ENCODE measurements around the gene HOXC11. TPM values are rescaled to one million over a fixed set of nuclear protein-coding genes. Genes with fewer than 3 reads are reported as not detected.

The HOXC11 gene
- total RNA-seq, 1 donor from 2014 or later: not detected

DNA sequence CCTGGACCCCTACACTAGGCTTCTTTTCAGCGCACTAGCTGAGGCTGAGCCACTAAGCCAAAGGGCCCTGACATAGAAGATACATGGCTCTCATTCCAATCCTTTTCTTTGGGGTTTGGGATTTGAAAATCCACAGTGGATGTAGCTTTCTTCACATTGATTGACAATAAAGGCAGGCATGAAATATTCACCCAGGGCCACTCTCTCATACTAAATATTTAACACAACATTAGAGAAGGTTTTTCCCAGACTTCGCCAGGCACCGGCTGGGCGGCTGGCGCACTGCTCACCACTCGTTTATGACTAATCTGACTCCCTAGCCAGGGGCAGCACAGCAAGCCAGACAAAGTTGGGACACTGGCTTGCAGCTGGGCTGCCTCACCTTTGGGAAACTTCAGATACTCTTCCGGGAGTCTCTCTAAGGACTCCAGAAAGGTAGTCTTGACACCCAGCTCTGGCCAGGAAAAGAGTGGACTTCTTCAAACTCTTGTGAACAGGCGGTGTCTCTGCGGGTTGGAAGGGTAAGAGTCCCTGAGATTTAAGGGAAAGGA, 699 bp upstream of the HOXC11 start:
- DNase-seq (ENCODE audit: low spot score): no peak

DNA sequence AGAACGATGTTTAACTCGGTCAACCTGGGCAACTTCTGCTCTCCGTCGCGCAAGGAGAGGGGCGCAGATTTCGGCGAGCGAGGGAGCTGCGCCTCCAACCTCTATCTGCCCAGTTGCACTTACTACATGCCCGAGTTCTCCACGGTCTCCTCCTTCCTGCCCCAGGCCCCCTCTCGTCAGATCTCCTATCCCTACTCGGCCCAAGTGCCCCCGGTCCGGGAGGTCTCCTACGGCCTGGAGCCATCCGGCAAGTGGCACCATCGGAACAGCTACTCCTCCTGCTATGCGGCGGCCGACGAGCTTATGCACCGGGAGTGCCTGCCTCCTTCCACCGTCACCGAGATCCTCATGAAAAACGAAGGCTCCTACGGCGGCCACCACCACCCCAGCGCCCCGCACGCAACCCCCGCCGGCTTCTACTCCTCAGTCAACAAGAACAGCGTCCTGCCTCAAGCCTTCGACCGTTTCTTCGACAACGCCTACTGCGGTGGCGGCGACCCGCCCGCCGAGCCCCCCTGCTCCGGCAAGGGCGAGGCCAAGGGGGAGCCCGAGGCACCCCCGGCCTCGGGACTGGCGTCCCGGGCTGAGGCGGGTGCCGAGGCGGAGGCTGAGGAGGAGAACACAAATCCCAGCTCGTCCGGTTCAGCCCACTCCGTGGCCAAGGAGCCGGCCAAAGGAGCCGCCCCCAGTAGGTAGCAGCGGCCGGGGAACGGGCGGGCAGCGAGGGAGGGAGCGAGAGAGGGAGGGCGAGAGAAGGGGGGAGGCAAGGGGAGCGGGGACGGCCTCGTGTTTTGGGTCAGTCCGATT, 513 bp downstream of the HOXC11 start:
- DNase-seq (ENCODE audit: low spot score): no peak

DNA sequence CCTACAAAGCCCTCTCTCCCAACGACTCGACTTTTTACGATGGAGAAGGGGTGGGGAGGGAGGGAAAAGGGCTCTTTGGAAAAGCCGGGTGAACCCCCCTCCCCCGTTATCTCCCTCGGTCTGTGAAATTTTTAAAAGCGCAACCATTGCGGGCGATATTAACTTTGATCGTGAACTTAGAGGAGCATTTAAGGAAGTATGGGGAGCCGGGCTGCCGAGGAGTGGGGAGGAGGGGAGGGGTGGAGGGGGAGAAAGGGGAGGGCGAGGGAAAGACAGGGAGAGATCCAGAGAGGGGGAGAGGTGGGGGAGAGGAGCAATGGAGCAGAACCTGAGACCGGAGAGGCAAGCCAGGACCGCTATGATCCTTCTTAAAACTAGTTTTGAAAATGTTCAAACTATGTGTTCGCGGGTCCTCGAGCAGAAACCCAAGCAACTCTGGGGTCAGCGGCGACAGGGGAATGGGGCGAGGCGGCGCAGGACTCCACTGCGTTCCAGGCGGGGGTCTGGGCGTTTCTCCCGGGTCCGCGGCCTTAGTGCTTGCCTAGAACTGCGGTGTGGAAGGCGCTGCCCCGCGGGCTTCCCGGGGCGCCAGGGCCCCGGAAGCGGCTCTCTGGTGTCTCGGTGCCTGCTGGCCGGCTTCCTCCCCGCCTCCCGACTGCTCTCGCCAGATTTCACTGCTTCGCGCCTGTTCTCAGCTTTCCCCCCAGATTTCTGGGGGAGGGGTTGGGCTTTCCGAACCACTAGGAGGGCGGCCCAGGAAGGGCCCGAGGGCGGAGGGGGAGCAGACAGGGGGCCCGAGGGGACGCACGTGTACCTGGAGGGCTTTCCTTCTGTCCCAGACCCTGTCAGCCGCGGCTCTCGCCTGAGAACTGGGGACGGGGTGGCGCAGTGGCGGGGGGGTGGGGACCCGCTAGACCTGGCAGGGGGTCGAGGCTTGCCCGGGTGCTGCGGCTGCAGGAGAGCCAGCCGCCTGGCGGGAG, 1.4 kb downstream of the HOXC11 start, which contains the start of gene HOTAIR:
TSS of gene HOTAIR (minus strand) at position 871 of the 980 bp plus-strand sequence.
- no peak for DNase-seq (ENCODE audit: low spot score)

DNA sequence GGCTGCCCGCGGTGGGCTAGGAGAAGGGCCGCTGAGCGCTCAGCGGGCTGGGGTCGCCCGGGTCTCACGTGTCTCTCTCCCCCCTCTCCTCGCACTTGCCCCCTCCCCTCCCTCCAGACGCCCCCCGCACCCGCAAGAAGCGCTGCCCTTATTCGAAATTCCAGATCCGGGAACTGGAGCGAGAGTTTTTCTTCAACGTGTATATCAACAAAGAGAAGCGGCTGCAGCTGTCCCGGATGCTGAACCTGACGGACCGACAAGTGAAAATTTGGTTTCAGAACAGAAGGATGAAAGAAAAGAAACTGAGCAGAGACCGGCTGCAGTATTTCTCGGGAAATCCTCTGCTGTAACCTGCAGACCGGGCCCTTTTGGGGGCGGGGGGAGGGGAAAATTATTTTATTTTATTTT, 2.1 kb downstream of the HOXC11 start:
- DNase-seq (ENCODE audit: low spot score): no peak

DNA sequence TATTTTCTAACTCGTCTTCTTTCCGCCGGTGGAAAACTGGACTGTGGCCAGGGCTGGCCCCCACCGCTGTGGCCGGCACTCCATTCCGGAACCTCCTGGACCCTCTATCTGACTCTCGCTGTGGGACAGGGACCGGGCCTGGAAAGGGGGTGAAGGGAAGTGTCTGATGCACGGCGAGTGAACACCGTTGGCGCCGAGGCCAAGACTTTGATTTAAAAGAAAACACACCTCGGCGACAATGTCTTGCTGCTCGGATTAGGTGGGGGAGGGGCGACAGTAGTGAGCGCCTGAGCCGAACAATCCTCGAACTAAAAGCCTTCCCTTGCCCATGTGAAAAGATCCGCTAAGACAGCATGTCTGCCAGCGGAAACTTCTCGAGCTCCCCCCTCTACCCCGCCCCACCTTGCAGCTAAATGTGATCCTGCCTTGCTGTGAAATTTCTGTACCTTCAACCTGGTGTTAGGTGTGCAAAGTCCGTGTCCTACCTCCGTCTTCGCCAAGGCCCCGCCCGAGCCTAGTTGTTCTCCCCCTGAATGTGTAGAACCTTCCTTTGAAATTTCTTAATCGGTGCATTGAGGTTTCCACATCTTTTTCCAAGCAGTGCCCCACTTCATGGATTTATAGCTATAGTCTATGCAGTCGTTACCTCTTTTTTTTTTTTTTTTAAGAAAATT, 2.7 kb downstream of the HOXC11 start:
- DNase-seq (ENCODE audit: low spot score): no peak

DNA sequence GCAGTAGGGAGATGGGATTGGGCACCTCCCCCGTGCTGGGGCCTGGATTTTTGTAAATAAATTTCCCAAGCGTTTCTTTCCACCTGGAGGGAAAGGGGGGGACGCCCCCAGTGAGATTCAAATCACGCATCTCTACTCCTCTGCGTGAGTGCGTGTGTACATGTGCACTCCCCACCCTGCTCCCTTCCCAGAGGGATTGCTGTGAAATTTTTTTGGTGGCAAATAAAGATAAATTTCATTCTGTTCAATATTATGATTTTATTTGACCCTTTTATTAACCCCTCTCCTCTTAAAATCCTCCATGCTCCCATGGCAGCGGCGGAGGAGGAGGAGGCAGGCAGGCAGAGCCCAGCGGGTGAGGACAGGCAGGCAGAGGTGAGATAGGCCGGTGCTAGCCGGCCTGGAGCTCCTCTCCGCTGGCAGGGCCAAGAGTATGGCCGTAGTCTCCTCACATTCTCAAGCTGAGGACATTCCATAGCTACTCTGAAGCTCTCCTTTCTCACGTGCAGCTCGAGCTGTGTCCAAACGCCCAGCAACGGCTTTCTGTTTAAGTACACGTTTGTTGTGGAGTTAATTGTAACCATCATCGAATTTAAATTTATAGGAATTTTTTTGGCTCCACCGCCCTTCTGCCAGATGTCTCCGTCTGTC, 3.4 kb downstream of the HOXC11 start:
- no peak for DNase-seq (ENCODE audit: low spot score)

DNA sequence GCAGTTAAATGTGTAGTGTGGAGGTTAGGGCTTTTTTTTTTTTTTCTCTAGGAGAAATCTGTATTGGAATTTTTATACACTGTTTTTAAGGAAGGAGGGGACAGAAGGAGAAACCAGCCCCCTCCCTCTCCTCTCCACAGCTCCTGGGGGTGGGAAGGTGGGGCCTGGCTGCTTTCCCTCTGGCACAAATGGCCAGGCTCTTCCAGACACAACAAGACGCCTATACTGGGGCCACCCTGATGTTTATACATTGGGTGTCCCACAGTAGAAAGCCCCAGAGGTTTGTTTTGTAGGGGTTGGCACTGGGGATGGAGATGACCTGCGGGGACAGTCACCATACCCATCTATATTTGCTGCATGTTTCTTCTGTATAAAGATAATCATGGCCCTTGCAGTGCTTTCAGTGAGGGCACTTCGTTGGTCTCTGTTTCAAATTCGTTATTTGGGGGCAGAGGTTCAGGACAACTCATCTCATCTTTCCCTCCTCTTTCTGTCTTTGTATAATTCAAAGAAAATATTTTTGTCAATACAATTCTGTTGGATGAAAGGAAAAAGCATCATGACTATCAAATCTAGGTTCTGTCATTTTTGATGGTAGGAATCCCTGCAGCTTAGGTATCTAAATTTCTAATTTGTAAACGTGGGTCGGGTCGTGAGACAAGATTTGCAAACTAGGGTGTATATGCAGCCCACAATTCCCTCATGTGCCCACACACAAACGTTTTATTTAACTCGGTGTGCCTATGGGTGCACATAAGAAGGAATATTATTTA, 4.1 kb downstream of the HOXC11 start:
- DNase-seq (ENCODE audit: low spot score): no peak

GRCh38 chr12:53977596-53978445, 4.9 kb downstream of the HOXC11 start:
- DNase-seq (ENCODE audit: low spot score): no peak

DNA sequence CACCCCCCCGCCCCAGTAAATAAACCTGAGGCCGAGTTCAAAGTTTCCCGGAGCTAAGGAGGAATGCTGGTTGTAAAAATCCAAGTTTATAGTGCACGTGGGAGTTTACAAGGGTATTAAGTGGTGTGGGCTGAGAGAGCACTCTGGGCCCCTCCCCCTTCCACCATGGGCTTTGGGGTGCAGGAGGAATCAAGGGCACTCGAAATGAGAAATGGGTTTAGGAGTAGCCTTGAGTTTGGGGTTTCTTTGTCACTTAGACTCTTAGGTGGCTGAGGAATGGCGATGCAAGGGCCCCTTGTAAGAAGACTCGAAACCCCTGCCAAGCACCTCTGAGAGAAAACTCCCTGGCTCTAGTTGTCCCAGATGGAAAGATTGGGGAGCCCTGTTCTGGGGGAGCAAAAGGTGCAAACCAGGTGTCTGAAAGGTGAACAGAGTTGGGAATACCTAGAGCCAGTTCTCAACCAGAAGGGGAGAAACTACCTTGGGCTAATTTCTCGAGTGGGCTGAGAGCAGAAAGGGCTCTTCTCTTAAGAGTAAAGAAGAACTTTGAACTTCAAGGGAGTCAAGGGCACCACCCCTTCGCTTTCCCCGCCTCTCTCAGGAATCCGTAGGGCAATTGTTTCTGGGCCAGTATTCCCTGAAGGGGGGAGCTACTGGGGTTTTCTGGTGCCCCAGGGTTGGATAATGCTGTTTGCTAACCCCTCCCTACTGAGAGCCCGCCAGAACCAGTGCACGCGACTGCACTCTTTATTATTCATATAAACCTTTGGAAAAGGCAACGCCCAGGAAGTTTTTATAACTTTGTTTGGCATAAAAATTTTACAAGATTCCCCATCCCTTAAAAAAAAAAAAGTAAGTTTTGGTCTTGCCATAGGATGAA, 5.8 kb downstream of the HOXC11 start:
- no peak for DNase-seq (ENCODE audit: low spot score)

- no peak for DNase-seq (ENCODE audit: low spot score)
These were observed 7.3 kb downstream of the HOXC11 start for GRCh38 chr12:53980104-53980801.

GRCh38 chr12:53980802-53981496, 8.0 kb downstream of the HOXC11 start:
- DNase-seq (ENCODE audit: low spot score): no peak

- no peak for DNase-seq (ENCODE audit: low spot score)
These were observed 9.0 kb downstream of the HOXC11 start for GRCh38 chr12:53981634-53982565.

- DNase-seq (ENCODE audit: low spot score): no peak
These were observed 10.0 kb downstream of the HOXC11 start for GRCh38 chr12:53982648-53983567.

- no peak for DNase-seq (ENCODE audit: low spot score)
These were observed 10.6 kb downstream of the HOXC11 start for GRCh38 chr12:53983568-53983949.

Measured in mesenteric fat pad (tissue), 1 donor.